Keratinocyte (primary cell): ENCODE measurements around the gene CCR5. TPM values are rescaled to one million over a fixed set of nuclear protein-coding genes. Genes with fewer than 3 reads are reported as not detected.

Source experiments
- DNase-seq: peaks from one replicate; pipeline ENCODE4 v3.0.0-alpha.2; 2011; ENCODE audit warnings: low read depth, missing footprints, low spot score
- FAIRE-seq: peaks from 2 replicates; lab custom pipeline; 2011; peaks lifted over from hg19 to GRCh38; lab: Jason Lieb, UNC
- H2AFZ ChIP-seq: 2 replicates; pipeline ENCODE4 v1.6.0; 2012; ENCODE audit warnings: low read length, control low read depth, inconsistent platforms; ENCODE audit not compliant: control insufficient read depth
- H3K27ac ChIP-seq: 2 replicates; pipeline ENCODE4 v1.5.1; 2011; ENCODE audit warnings: low read length; ENCODE audit not compliant: control insufficient read depth, insufficient read depth
- H3K27me3 ChIP-seq: 3 replicates; pipeline ENCODE4 v1.6.0; 2011; ENCODE audit warnings: low read length; ENCODE audit not compliant: control insufficient read depth, insufficient read depth; ENCODE audit errors: extremely low read depth
- H3K36me3 ChIP-seq, 2 experiments: 2 replicates in 1 of 2; 3 replicates in 1 of 2; pipeline ENCODE4 v1.5.1; 2011; ENCODE audit warnings: low read length in 2 of 2, mild to moderate bottlenecking in 1 of 2; ENCODE audit not compliant: control insufficient read depth in 2 of 2, insufficient read depth in 2 of 2; ENCODE audit errors: extremely low read depth in 1 of 2
- H3K4me1 ChIP-seq: 3 replicates; pipeline ENCODE4 v1.5.1; 2011; ENCODE audit warnings: low read length; ENCODE audit not compliant: control insufficient read depth, insufficient read depth; ENCODE audit errors: extremely low read depth
- H3K4me2 ChIP-seq: 3 replicates; pipeline ENCODE4 v1.6.0; 2011; ENCODE audit warnings: low read depth, low read length; ENCODE audit not compliant: control insufficient read depth, insufficient read depth; ENCODE audit errors: extremely low read depth
- H3K4me3 ChIP-seq, 3 experiments: fragments of 200-600 bp in 1 of 3; sonication (generic) in 1 of 3; 2 replicates in 2 of 3; 3 replicates in 1 of 3; pipeline ENCODE4 v1.5.1; 2011 to 2016; ENCODE audit warnings: low read length in 3 of 3, mild to moderate bottlenecking in 3 of 3, control low read depth in 2 of 3, inconsistent platforms in 1 of 3, low read depth in 1 of 3, mixed read lengths in 1 of 3, mixed run types in 1 of 3, moderate library complexity in 1 of 3; ENCODE audit not compliant: control insufficient read depth in 2 of 3, insufficient read depth in 2 of 3; ENCODE audit errors: extremely low read depth in 1 of 3
- H3K79me2 ChIP-seq: 2 replicates; pipeline ENCODE4 v1.6.0; 2012; ENCODE audit warnings: low read length; ENCODE audit not compliant: control insufficient read depth, insufficient read depth
- H3K9ac ChIP-seq: 3 replicates; pipeline ENCODE4 v1.6.0; 2011; ENCODE audit warnings: low read length; ENCODE audit not compliant: control insufficient read depth, insufficient read depth; ENCODE audit errors: extremely low read depth
- H3K9me1 ChIP-seq: 3 replicates; pipeline ENCODE4 v1.6.0; 2011; ENCODE audit warnings: low read length; ENCODE audit not compliant: control insufficient read depth, insufficient read depth; ENCODE audit errors: extremely low read depth
- H3K9me3 ChIP-seq: 2 replicates; pipeline ENCODE4 v1.5.1; 2012; ENCODE audit warnings: low read depth, low read length; ENCODE audit not compliant: control insufficient read depth
- H4K20me1 ChIP-seq: 3 replicates; pipeline ENCODE4 v1.6.0; 2011; ENCODE audit warnings: low read length; ENCODE audit not compliant: control insufficient read depth, insufficient read depth; ENCODE audit errors: extremely low read depth
- EZH2 ChIP-seq: IDR thresholded peaks from one replicate; pipeline ENCODE4 v1.6.1; 2012; ENCODE audit warnings: inconsistent platforms, mild to moderate bottlenecking, low read length, moderate library complexity
- dilution Hi-C: fragments of 300-500 bp; cut with MboI; formaldehyde crosslinking; loops from one replicate; pipeline ENCODE4 v1.7.0; 2020; ENCODE audit warnings: low sequenced_read_pairs; ENCODE audit not compliant: extremely low pct_ligation_motif_present
- polyA plus RNA-seq, 5 experiments: library from polyadenylated mRNA; depleted of rRNA in 3 of 5; stranded (reverse) in 3 of 5; stranded (forward) in 1 of 5; unstranded in 1 of 5; fragments of >200 nt; gene quantifications; 1 replicate in 1 of 5; 2 replicates in 3 of 5; 3 replicates in 1 of 5; pipeline versions ENCODE4 v1.2.1 to v1.2.3, GENCODE V29; 2011 to 2012; ENCODE audit warnings: missing spikeins in 2 of 5, low read depth in 1 of 5, low replicate concordance in 1 of 5
- TF ChIP-seq, protein P1 (sequence below), 3 experiments: IDR thresholded peaks in 1 of 3; conservative IDR thresholded peaks in 1 of 3; optimal IDR thresholded peaks in 1 of 3; 2 replicates in 2 of 3; 3 replicates in 1 of 3; pipeline versions ENCODE3 to v1.5.1; 2011; ENCODE audit warnings: low read length in 3 of 3, mild to moderate bottlenecking in 3 of 3, moderate library complexity in 2 of 3, control low read depth in 1 of 3, inconsistent platforms in 1 of 3; ENCODE audit not compliant: insufficient read depth in 2 of 3; ENCODE audit errors: extremely low read depth in 1 of 3

CCR5 gene
- polyA plus RNA-seq, 1 donor (not counting 4 experiments of a cell fraction or from before 2014, with no cell fraction given), result 0.14 TPM

DNA sequence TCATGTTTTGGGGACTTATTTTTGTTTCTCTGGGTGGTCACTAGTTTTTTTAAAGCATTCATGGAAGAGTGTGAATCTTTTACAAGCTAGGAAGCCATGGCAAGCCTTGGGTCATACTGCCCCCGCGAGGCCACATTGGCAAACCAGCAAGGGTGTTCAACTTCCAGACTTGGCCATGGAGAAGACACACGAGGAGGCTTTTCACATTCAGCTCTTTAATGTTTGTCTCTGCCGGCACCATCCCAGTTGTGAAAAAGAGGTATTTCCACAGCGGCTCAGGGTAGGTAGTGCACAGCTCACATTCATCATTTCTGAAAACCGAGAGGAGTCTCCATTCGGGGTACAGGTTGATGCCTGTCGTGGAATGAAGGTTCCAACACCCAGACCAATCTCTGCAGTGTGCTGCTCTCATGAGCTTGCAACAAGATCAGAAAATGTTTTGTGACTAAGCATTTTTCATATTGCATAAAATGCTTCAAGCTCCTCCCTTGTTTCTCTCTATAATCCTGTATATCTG is 7.7 kb downstream of the CCR5 start:
- dilution Hi-C loops, result no loop called here
- peak; percentile 38 for DNase-seq
- H3K4me1 ChIP-seq, result peaks cover 18% of the 10 kb centered on the region
- H3K79me2 ChIP-seq, result no peaks in the 10 kb centered on the region
- no peak overlapping the region for H3K9ac ChIP-seq
- H3K9me3 ChIP-seq, result no peaks in the 10 kb centered on the region
- peaks cover 7% of the 10 kb centered on the region for H3K27me3 ChIP-seq
- TF ChIP-seq, protein P1, sequence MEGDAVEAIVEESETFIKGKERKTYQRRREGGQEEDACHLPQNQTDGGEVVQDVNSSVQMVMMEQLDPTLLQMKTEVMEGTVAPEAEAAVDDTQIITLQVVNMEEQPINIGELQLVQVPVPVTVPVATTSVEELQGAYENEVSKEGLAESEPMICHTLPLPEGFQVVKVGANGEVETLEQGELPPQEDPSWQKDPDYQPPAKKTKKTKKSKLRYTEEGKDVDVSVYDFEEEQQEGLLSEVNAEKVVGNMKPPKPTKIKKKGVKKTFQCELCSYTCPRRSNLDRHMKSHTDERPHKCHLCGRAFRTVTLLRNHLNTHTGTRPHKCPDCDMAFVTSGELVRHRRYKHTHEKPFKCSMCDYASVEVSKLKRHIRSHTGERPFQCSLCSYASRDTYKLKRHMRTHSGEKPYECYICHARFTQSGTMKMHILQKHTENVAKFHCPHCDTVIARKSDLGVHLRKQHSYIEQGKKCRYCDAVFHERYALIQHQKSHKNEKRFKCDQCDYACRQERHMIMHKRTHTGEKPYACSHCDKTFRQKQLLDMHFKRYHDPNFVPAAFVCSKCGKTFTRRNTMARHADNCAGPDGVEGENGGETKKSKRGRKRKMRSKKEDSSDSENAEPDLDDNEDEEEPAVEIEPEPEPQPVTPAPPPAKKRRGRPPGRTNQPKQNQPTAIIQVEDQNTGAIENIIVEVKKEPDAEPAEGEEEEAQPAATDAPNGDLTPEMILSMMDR (optimal IDR thresholded peaks at IDR 0.05 in 1 of 3, IDR thresholded peaks at IDR 0.05 in 1 of 3, conservative IDR thresholded peaks at IDR 0.05 in 1 of 3; ENCODE audit: extremely low read depth in 1 of 3, insufficient read depth in 2 of 3, low read length in 3 of 3), result peak; percentile 77 to 88 (median 88)
- TF ChIP-seq EZH2, result no peak
- H2AFZ ChIP-seq, result peak overlapping the region; percentile 78
- no peak overlapping the region for H3K27ac ChIP-seq
- peak overlapping the region in 2 of 3 experiments; percentile 41 to 56 for H3K4me3 ChIP-seq
- H4K20me1 ChIP-seq, result no peaks in the 10 kb centered on the region
- no peaks in the 10 kb centered on the region for H3K36me3 ChIP-seq
- H3K9me1 ChIP-seq, result no peaks in the 10 kb centered on the region
- FAIRE-seq, result peak; percentile 87
- peak overlapping the region; percentile 72 for H3K4me2 ChIP-seq

DNA sequence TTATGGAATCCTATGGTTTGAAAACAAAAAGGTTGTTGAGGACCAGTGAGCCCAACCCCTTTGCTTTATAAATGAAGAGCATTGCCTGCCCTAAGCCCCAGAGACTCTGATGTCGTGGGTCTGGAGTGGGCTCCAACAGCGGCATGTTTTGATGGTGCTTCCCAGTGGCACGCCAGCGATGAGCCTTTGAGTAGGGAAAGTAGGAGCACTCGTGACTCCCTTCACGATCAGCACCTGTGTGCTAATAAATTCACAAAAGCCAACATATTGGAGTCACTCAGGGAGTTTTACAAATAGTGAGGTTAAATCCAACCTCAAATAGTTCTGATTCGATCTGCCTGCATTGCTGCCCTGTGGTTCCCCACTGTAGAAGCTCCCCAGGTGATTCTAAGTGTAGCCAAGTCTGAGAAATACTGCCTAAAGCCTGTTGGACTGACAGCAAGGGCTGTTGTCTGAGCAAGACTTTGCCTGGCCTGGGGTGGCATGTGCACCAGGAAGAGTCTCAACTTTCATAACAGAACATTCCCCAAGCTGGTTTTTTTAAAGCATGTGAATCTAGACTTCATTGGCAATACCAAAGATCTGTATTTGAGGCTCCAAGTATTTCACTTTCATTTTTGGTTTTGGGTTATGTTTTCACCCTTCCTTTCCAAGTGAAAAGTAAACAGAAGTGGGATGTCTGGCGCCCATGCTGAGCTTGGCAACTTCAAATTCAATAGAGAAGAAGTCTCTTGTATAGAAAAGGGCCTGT is 9.9 kb downstream of the CCR5 start:
- Histone ChIP-seq H3K36me3 (no peaks in the 10 kb centered on the region), H3K4me2 (peak overlapping the region; percentile 74), H3K27ac (no peak overlapping the region), H3K9ac (no peak overlapping the region), H3K9me3 (no peaks in the 10 kb centered on the region), H3K4me3 (no peak overlapping the region), H3K27me3 (no peaks in the 10 kb centered on the region), H3K4me1 (peaks cover 18% of the 10 kb centered on the region), H2AFZ (peak overlapping the region; percentile 7), H3K79me2 (no peaks in the 10 kb centered on the region), H4K20me1 (no peaks in the 10 kb centered on the region), H3K9me1 (no peaks in the 10 kb centered on the region)
- FAIRE-seq, result peak; percentile 88
- dilution Hi-C loops, result no loop called here
- DNase-seq, result no peak
- TF ChIP-seq EZH2, result no peak
- TF ChIP-seq, protein P1 (optimal IDR thresholded peaks at IDR 0.05 in 1 of 3, IDR thresholded peaks at IDR 0.05 in 1 of 3, conservative IDR thresholded peaks at IDR 0.05 in 1 of 3; ENCODE audit: extremely low read depth in 1 of 3, insufficient read depth in 2 of 3, low read length in 3 of 3), result no peak
